Astrocyte of the spinal cord (primary cell): Measurements from ENCODE around the gene ANKRD53.

Source experiments
- DNase-seq: peaks from one replicate; pipeline ENCODE4 v3.0.0; 2011; ENCODE audit warnings: low read depth, low spot score
- H3K4me3 ChIP-seq: 2 replicates; pipeline ENCODE4 v1.5.1; 2011; ENCODE audit warnings: low read depth, mild to moderate bottlenecking, low read length, moderate library complexity
- in situ Hi-C: cut with HindIII; loops from 2 replicates; pipeline ENCODE4 v1.10.0; 2017; ENCODE audit warnings: low sequenced_read_pairs
- TF ChIP-seq, protein P1 (sequence below): IDR thresholded peaks from 2 replicates; pipeline ENCODE4 v1.5.1; 2012; ENCODE audit warnings: low read depth, mild to moderate bottlenecking, low read length, inconsistent platforms

The ANKRD53 gene, protein sequence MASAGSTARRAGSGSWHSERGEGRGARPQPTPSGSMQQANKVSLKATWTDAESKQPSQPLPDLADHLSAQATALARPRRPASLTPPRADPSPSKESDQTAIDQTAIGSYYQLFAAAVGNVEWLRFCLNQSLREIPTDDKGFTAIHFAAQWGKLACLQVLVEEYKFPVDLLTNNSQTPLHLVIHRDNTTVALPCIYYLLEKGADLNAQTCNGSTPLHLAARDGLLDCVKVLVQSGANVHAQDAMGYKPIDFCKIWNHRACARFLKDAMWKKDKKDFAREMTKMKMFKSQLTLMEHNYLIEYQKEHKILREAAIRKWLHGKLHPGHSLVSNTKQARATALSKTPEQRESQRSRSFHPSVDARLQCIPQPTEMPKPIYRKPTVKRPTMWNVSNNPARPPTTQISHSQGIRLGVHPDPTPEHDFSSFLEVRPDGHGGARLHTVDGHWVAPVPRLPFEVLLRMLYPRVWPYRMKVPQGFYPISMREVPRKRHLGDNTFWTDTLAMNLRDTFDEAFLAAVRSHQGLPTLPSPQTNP

DNA sequence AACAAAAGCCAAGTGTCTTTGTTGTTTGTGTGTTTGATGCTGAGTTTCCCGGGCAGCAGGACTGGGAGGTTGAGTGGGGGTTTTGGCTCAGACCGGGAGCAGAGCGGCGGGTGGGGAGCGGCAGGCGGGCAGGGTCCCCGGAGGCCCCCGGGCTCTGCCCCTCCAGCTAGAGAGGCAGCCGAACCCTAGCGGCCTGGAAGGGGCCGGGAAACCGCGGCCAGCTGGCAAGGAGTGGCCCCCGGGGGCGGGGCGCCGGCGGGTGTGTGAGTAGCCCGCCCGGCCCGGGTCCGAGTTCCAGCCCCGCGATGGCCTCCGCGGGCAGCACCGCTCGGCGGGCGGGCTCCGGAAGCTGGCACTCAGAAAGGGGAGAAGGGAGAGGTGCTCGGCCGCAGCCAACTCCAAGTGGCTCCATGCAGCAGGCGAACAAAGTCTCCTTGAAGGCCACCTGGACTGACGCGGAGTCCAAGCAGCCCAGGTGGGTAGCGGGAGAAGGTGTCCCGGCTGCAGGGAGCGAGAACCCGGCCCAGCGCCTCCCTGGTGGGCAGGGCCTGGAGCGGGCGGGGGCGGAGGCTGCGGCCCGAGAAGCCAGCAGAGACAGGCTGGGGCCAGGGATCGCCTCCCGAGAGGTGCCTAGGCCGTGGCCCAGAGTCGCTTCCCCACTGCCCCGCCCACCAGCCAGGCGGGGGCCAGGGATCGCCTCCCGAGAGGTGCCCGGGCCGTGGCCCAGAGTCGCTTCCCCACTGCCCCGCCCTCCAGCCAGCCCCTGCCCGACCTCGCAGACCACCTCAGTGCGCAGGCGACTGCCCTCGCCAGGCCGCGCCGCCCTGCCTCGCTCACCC is at the start of gene ANKRD53:
TSS of gene ANKRD53 (plus strand) at position 290 of the 839 bp plus-strand sequence. CDS start at position 306, 16 bp downstream.
- in situ Hi-C loops: no loop called here
- H3K4me3 ChIP-seq: peak within 1 kb of the TSS; percentile 51
- peak; percentile 13 for DNase-seq
- TF ChIP-seq, protein P1, sequence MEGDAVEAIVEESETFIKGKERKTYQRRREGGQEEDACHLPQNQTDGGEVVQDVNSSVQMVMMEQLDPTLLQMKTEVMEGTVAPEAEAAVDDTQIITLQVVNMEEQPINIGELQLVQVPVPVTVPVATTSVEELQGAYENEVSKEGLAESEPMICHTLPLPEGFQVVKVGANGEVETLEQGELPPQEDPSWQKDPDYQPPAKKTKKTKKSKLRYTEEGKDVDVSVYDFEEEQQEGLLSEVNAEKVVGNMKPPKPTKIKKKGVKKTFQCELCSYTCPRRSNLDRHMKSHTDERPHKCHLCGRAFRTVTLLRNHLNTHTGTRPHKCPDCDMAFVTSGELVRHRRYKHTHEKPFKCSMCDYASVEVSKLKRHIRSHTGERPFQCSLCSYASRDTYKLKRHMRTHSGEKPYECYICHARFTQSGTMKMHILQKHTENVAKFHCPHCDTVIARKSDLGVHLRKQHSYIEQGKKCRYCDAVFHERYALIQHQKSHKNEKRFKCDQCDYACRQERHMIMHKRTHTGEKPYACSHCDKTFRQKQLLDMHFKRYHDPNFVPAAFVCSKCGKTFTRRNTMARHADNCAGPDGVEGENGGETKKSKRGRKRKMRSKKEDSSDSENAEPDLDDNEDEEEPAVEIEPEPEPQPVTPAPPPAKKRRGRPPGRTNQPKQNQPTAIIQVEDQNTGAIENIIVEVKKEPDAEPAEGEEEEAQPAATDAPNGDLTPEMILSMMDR: no peak

DNA sequence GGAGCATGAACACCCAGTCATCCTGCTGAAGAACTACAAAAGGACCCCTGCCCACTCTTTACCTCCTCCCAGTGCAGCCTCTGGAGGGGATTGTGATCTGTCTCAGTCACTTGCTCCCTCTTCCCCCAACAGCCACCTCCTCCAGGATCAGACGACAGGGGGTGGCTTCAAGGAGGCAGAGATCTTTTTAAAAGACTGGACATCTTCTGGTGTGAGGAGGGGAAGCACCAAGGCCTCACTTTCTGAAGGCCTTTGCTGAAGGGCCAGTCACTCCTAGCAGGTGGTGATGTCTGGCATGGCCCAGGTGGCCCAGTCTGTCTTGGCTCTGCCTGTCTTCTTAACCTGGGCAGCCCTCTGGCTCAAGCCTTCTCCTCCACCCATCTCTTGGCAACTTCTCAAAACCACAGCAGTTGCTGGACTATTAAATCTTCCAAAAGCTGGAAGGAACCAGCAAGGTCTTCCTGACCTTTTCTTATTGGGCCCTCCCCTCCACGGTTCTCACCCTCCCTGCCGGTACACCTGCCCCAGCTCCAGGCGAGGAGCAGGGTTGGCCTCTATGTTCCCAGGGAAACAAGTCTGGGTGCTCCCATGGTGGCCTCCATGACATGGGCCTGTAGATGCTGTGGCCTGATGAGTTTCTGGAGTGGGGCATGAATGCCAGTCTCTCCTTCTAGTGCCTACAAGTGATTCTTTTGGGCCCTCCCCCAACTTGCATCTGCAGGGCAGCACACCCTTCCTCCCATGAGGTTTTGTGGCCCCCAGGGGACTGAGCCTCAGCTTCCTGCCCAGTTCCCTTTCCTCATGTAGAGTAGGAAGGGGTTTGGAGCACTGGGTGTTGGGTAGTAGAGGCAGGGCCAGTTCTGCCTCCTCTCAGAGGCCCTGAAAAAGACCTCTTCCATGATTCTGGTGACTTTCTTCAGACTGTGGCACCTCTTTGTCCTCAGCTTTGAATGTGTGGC is 47.8 kb upstream of the ANKRD53 start:
- in situ Hi-C loops: no loop called here
- H3K4me3 ChIP-seq: no peak overlapping the region
- DNase-seq: no peak
- TF ChIP-seq, protein P1: no peak

DNA sequence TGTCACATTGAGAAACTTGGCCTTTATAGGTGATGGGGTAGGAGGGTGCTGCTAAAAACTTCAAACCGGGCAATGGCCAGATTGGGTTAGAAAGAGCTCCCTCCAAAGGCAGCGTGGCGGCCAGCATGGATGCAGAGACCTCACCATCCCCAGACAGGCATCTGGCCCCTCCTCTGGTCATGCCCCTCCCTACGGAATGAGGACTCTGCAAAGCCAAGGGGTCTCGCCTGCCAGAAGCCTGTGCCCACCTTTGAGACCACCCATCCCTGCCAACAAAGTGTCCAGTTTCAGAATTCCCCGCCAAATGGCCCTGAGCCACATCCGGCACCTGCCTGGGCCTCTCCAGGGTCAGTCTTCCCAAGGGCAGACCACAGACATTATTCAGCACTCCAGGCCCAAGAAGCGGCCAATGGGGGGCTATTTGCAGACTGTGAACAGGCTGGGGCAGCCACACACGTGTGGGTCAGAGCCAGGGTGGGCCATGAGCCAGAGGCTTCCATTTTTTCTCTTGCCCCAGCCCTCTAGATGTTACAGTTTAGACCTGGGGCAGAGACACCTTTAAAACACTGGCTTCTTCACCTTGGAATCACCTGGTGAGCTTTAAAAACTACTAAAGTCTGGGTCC is 46.9 kb upstream of the ANKRD53 start:
- H3K4me3 ChIP-seq: no peak overlapping the region
- no peak for DNase-seq
- in situ Hi-C loops: no loop called here
- TF ChIP-seq, protein P1: no peak

DNA sequence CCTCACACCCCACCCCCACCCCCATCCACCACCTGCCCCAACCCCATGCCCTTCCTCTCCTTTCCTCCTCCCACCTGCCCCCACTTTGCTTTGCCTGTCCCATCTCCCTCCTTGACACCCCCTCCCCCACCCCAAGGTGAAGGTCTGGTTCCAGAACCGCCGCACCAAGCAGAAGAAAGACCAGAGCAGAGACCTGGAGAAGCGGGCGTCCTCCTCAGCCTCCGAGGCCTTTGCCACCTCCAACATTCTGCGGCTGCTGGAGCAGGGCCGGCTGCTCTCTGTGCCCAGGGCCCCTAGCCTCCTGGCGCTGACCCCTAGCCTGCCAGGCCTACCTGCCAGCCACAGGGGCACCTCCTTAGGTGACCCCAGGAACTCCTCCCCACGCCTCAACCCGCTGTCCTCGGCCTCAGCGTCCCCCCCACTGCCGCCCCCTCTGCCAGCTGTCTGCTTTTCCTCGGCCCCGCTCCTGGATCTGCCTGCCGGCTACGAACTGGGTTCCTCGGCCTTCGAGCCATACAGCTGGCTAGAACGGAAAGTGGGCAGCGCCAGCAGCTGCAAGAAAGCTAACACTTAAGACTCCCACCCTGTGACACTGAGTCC is 45.7 kb upstream of the ANKRD53 start:
- no peak overlapping the region for H3K4me3 ChIP-seq
- TF ChIP-seq, protein P1: no peak
- DNase-seq: no peak
- in situ Hi-C loops: no loop called here

DNA sequence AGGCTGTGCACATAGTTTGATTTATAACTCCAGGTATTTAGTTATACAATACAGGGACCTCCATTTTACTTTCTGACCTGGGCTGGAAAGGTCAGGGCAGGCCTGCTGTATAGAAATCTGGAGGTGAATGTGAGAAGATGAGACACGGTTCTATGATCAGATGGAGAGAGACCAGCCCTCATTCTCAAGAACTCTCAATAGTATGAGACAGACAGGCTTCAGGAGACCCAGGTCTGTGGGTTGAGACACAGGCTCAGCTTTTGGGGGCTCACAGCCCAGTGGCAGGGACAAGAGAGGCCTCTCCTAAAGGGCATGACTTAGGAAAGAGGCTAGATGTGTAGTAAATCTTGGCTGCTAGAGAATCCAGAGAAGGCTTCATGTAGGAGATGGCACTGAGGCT is 43.4 kb upstream of the ANKRD53 start:
- no peak overlapping the region for H3K4me3 ChIP-seq
- no peak for DNase-seq
- TF ChIP-seq, protein P1: no peak
- in situ Hi-C loops: no loop called here
